Measurements from ENCODE around the gene IL17RC.
"Not testable (repeated sequence)": the region's sequence is repeated elsewhere in the genome, so short reads cannot be mapped to it uniquely, and the experiment has no call there.

The IL17RC gene

DNA sequence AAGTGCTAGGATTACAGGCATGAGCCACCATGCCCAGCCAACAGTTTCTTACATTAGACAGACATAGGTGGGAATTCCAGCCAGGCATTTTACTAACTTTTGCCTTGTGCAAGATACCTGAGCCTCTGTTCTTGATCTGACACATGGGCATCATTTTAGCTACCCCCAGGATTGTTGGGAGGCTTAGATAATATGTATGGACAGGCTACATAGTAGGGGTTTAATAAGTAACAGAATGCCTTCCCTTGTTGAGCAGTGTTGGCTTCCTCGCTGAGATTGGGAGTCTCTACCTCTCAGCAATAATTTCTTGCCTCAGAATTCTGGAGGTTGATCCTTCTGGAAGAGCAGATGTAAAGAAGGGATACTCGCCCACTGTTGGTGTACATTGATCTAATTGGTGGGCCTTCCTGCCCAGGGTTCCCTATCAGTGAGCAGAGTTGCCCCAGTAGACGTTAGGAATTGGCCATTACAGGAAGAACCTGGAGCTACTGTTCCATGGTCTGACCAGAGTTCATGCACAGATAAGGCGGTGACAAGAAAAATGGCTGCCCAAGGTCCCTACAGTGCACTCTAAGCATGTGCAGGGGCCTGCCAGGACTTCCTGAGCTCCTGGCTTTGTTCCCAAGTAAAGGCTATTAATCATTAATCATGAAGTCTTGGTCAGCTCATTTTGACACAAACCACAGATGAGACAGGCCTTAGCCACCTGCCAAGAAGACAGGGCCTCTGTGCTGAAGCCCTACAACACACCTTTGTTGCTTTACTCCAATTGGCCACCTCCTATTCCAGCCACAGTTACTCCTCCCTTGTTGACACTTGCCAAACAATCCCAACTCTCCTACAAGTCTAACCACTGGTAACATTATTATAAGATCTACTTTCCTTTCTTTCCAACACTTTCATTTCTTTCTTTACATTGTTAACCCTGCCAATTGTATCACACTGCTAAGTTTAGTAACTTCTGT is 19.2 kb upstream of the IL17RC start:
- H3K4me2 ChIP-seq (ENCODE audit: low read length): no peak overlapping the region
- H3K27me3 ChIP-seq (ENCODE audit: control insufficient read depth, low read length): no peaks in the 10 kb centered on the region
- H3F3A ChIP-seq (ENCODE audit: control insufficient read depth, insufficient read depth): peaks cover 9% of the 10 kb centered on the region; the same call in 1 of the 2 replicates
- peaks cover 24% of the 10 kb centered on the region for H3K4me1 ChIP-seq (ENCODE audit: control insufficient read depth, low read length)
- TF ChIP-seq CTCF (IDR thresholded peaks at IDR 0.05; ENCODE audit: low read depth, low read length, poor library complexity, severe bottlenecking) (no peak), EZH2phosphoT487 (IDR thresholded peaks at IDR 0.05; ENCODE audit: borderline replicate concordance, low read length) (no peak)
- no peaks in the 10 kb centered on the region for H3K9me3 ChIP-seq (ENCODE audit: control insufficient read depth, insufficient read depth, low read length)
- H3K27ac ChIP-seq (ENCODE audit: low read depth, low read length): no peak overlapping the region
- H4K20me1 ChIP-seq (ENCODE audit: control insufficient read depth, insufficient read depth, low read depth, low read length): peaks cover 7% of the 10 kb centered on the region; the same call in 1 of the 2 replicates
- no peaks in the 10 kb centered on the region for H3K9me2 ChIP-seq (replicated peaks; ENCODE audit: control insufficient read depth, low read length)
- no peak overlapping the region for H3K4me3 ChIP-seq (ENCODE audit: low read length)
- H3K36me3 ChIP-seq (ENCODE audit: control insufficient read depth, low read length): peaks cover 26% of the 10 kb centered on the region
- H3K79me2 ChIP-seq (ENCODE audit: control insufficient read depth, low read length): peaks cover 21% of the 10 kb centered on the region

- Histone ChIP-seq H4K20me1 (ENCODE audit: control insufficient read depth, insufficient read depth, low read depth, low read length) (0 out of 2 replicates have a peak, but pooled peaks cover 3% of the 10 kb centered on the region), H3K4me1 (ENCODE audit: control insufficient read depth, low read length) (peaks cover 17% of the 10 kb centered on the region), H3K4me3 (ENCODE audit: low read length) (no peak overlapping the region), H3K27me3 (ENCODE audit: control insufficient read depth, low read length) (no peaks in the 10 kb centered on the region), H3K79me2 (ENCODE audit: control insufficient read depth, low read length) (peaks cover 12% of the 10 kb centered on the region), H3K9me2 (replicated peaks; ENCODE audit: control insufficient read depth, low read length) (no peaks in the 10 kb centered on the region), H3F3A (ENCODE audit: control insufficient read depth, insufficient read depth) (peaks cover 7% of the 10 kb centered on the region; the same call in 1 of the 2 replicates), H3K9me3 (ENCODE audit: control insufficient read depth, insufficient read depth, low read length) (no peaks in the 10 kb centered on the region), H3K36me3 (ENCODE audit: control insufficient read depth, low read length) (peaks cover 16% of the 10 kb centered on the region), H3K4me2 (ENCODE audit: low read length) (no peak overlapping the region), H3K27ac (ENCODE audit: low read depth, low read length) (no peak overlapping the region)
- no peak for TF ChIP-seq CTCF (IDR thresholded peaks at IDR 0.05; ENCODE audit: low read depth, low read length, poor library complexity, severe bottlenecking)
- no peak for TF ChIP-seq EZH2phosphoT487 (IDR thresholded peaks at IDR 0.05; ENCODE audit: borderline replicate concordance, low read length)
These were observed 18.2 kb upstream of the IL17RC start for GRCh38 chr3:9898467-9899241.

DNA sequence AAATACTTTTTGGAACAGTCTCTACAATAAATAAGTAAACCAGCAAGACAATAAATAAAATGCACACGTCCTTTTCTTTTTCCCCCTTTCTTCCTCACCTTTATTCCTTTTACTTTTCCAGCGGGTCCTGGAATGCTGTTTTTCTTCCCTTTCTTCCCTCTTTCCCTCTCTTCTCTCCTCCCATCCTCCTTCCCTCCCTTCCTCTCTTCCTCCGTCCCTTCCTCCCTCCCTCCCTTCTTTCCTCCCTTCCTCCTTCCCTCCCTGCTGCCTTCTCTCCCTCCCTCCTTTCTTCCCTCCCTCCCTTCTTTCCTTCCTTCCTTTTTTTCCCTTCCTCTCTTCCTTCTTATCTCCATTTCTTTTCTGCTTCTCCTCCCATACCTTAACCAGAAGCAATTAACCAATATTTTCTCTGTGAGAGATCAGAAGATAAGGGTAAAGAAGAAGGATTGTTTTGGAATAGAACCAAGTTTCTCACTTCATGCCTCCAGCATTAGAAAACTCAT is 17.6 kb upstream of the IL17RC start:
- Histone ChIP-seq H3F3A (ENCODE audit: control insufficient read depth, insufficient read depth) (peaks cover 2% of the 10 kb centered on the region; the same call in 1 of the 2 replicates), H3K36me3 (ENCODE audit: control insufficient read depth, low read length) (peaks cover 9% of the 10 kb centered on the region), H3K9me3 (ENCODE audit: control insufficient read depth, insufficient read depth, low read length) (no peaks in the 10 kb centered on the region), H3K4me2 (ENCODE audit: low read length) (no peak overlapping the region), H3K4me1 (ENCODE audit: control insufficient read depth, low read length) (peaks cover 10% of the 10 kb centered on the region), H3K27ac (ENCODE audit: low read depth, low read length) (no peak overlapping the region), H3K4me3 (ENCODE audit: low read length) (no peak overlapping the region), H3K9me2 (replicated peaks; ENCODE audit: control insufficient read depth, low read length) (no peaks in the 10 kb centered on the region), H3K79me2 (ENCODE audit: control insufficient read depth, low read length) (peaks cover 5% of the 10 kb centered on the region), H4K20me1 (ENCODE audit: control insufficient read depth, insufficient read depth, low read depth, low read length) (no peaks in the 10 kb centered on the region), H3K27me3 (ENCODE audit: control insufficient read depth, low read length) (no peaks in the 10 kb centered on the region)
- no peak for TF ChIP-seq CTCF (IDR thresholded peaks at IDR 0.05; ENCODE audit: low read depth, low read length, poor library complexity, severe bottlenecking)
- no peak for TF ChIP-seq EZH2phosphoT487 (IDR thresholded peaks at IDR 0.05; ENCODE audit: borderline replicate concordance, low read length)

- not testable (repeated sequence) for H3K4me1 ChIP-seq (ENCODE audit: control insufficient read depth, low read length); H3K4me2 ChIP-seq (ENCODE audit: low read length)
These were observed 15.9 kb upstream of the IL17RC start for GRCh38 chr3:9900965-9901415.

More at GRCh38 chr3:9900965-9901415, 15.9 kb upstream of the IL17RC start:
- not testable (repeated sequence) for H3F3A ChIP-seq (ENCODE audit: control insufficient read depth, insufficient read depth); H3K27me3 ChIP-seq (ENCODE audit: control insufficient read depth, low read length); H4K20me1 ChIP-seq (ENCODE audit: control insufficient read depth, insufficient read depth, low read depth, low read length); H3K9me3 ChIP-seq (ENCODE audit: control insufficient read depth, insufficient read depth, low read length); H3K36me3 ChIP-seq (ENCODE audit: control insufficient read depth, low read length); H3K4me3 ChIP-seq (ENCODE audit: low read length); H3K79me2 ChIP-seq (ENCODE audit: control insufficient read depth, low read length); H3K9me2 ChIP-seq (replicated peaks; ENCODE audit: control insufficient read depth, low read length); H3K27ac ChIP-seq (ENCODE audit: low read depth, low read length)
